COLO829 (cell line): Measurements from ENCODE around the gene TACO1.

Source experiments
- DNase-seq: peaks from one replicate; pipeline ENCODE4 v3.0.0; 2012; ENCODE audit warnings: low spot score

The TACO1 gene

DNA sequence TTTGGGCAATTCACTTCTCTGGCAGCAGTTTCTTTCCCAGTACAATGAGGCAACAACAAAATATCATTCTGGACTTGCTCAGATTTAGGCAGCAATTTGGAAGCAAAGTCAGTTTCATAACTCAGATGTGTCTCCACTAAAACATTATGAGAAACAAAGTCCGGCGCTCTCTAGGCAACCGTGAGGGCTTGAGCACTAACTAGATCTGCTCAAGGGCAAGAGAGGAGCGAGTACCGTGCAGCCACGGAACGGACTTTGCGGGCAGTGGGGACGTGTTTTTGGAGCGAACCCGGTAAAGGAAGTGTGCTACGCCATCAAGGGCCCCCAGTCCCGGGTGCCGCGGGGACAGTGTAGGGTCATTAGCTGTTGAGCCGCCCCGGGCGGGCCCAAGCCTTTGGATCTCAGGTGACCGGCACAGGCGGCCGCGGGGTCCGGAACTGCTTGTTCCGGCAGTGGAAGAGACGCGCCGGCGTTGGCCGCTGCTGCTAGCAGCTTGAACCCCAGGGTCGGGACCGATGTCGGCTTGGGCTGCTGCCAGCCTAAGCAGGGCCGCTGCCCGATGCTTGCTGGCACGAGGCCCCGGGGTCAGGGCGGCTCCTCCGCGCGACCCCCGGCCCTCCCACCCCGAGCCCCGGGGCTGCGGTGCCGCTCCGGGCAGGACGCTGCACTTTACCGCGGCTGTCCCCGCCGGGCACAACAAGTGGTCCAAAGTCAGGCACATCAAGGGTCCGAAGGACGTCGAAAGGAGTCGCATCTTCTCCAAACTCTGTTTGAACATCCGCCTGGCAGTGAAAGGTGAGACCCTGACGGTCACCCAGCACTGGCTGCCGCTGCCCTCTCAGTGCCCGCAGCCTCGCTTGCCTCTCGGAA, at the start of gene TACO1:
TACO1 (plus strand) TSS at position 327 of the 870 bp plus-strand sequence; CDS start at position 516, 189 bp downstream.
- peak; percentile 86 for DNase-seq

DNA sequence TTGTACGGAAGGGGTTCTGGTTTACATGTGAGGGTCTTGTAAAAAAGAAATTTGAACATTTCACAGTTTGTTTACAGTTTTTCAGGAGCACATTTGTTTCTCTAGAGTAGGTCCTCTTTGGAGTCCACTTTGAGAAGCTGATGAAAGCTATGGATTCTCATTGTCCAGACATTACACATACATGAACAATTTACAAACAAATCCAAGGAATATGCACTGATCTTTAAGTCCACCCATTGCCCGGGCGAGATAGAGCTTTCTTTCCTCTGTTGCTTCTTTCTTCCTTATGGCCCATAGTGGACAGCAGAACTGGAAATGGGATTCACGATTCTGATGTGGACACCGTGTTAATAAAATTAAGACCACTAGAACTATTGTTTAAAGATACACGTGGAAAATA, 48.5 kb upstream of the TACO1 start:
- no peak for DNase-seq

DNA sequence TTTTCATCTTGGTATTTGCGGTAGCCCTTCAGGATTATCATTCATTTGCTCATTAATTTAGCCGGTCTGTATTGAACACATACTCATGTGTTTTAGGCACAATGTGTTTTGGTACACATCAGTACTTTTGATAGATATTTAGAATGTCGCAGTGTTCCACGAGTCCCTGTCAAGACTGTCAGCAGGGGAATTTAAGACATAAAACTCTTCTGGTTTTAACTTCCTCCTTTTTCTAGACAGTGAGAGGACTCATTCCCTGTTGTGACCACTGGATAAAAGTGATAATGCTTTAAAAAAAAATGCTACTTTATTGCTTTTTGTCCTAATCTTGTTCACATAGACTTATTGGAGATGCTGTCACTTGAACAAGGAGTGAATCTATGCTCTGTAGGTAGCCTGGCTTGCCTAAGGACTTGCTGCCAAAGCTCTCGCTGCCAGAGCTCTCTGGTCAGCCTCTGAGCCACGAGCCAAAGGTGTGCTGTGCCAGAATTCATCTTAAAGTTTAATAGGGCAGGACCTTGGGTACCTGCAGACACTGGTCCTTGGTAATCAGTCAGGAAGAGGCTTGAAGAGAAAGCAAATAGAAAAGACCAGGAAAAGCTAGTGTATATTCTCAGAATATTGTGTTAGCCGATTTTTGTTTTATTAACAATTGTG, 45.1 kb upstream of the TACO1 start:
- DNase-seq: no peak

DNA sequence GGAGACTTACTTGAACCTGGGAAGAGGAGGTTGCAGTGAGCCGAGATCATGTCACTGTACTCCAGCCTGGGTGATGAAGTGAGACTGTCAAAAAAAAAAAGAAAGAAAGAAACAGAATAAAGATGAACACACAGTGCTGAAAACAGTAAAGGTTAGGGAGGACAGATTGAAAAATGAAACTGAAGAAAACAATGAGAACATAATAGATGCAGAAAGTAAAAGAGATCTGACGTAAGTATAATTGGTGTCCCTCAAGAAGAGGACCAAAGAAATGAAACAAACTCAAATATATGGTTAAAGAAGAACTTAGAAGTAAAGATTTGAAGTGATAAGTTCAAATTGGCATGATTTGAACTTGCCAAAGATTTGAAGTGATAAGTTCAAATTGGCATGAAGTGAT, 43.3 kb upstream of the TACO1 start:
- DNase-seq: no peak

DNA sequence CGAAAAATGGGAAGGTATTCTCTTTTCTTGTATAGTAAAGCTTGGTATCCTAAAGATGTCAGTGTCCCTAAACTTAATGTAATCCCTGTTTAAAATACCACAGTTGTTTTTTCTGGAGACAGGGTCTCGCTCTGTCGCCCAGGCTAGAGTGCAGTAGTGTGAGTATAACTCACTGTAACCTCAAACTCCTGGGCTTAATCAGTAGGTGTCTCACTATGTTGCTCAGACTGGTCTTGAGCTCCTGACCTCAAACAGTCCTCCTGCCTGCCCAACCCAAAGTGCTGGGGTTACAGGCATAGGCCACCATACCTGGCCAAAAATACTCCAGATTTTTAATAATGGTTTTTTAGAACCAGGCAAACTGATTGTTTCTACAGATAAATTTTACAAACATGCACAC, 42.3 kb upstream of the TACO1 start:
- no peak for DNase-seq

DNA sequence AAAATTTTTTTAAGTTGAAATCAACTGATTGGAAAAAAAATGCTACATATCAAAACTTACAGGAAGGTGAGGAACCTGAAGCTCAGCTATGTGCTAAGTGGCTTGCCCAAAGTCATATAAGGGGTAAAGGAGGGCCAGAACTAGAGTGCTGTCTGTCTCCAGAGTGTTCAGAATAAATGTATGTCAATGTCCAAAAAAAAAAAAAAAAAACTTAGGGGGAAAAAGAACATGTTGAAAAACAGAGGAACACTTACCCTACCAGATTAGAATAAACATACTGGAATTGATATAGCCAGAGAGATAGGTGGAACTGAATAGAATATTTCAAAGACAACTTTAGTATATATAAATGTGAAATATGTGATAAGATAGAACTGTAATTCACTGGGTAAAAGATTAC, 38.9 kb upstream of the TACO1 start:
- no peak for DNase-seq

DNA sequence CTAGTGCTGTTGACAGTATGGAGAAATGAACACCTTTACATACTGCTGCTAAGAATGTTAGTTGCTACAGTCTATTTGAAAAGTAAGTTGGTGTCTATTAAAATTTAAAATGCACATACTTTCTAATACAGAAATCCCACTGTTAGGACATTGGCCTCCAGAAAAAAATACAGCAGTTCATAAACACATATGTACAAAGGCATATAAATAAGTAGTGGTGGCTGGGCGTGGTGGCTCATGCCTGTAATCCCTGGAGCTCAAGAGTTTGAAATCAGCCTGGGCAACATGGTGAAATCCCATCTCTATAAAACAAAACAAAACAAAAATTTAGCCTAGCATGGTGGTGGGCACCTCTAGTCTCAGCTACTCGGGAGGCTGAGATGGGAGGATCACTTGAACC, 37.4 kb upstream of the TACO1 start:
- DNase-seq: no peak

DNA sequence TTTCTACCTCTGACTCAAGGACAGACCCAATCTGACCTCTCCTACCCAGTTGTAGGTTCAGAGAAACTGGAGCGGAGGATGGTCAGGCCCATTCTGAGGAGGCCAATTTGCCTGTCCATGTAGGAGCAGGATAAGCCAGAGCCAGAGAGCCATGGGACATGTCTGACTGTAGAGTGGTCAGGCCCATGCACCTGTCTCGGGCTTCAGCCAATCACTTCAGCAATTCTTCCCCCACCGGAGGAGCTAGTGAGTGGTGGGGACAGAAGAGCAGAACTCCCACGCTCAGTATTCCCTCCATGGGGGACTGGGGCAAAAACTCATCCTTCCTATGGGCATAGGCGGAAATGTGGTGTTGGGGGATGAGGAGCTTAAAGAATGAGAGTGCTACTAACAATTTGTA, 36.1 kb upstream of the TACO1 start:
- DNase-seq: no peak

DNA sequence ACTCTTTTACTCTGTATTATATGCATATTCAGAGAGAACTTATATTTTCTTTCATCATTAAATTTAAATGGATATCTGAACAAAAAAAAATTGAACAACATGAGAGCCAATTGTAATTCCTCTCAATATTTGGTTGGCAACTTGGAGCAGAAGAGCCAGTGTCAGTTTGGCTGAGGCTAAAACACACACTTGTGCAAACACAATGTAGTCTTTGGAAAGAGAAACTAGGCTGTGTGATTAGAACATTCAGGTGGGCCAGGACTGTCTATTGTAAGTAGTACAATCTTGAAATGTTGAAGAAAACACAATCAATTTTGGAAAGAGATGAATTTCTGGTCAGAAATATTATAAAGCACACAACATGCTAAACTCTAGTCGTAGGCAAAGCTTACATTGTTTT, 33.5 kb upstream of the TACO1 start:
- DNase-seq: no peak

DNA sequence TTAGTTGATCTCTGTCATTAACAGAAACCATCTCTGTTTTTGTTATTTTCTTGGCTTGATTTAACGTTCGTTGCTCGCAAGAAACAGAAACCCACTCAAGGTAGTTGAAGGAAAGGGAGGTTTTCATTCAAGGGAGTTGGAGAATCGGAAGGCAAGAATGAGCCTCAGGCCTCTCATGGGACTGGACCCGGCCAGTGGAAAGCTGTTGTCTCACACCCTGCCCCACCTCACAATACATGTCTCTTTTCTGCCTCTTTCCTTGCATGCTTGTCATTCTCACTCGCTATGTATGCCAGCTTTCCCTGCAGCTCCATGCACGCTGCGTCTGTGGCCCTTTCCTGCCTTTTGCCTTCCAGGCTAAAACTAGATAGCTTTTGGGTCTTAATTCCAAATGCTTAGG, 32.1 kb upstream of the TACO1 start:
- no peak for DNase-seq

DNA sequence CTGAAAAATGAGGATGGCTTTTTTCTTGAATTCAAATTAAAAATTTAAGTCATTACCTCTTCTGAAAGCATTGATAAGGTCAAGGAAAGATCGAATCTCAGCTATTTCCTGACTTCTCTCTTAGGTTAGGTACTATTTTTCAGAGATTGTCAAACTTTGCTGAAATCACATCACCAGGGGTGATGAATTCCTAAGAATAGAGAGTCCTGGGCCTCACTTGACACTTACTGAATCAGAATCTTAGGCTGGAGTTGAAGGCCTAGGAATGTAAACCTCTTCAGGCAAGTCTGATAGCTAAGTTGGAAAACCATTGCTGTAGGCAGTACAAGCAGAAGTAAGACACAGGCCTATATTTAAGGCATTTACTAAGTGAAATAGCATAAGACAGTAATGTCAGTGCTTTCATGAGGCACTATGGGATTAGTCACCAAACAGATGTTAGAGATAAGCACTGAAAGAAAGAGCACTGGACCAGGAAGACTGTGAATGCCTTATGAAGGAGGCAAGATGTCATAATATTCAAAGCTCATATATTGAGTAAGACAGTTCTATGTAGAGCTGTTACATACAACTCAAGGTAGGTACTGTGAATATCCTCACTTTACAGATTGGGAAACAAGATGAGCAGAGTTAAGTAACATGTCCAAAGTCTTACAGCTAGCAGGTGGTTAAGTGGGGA, 28.9 kb upstream of the TACO1 start:
- peak; percentile 47 for DNase-seq

DNA sequence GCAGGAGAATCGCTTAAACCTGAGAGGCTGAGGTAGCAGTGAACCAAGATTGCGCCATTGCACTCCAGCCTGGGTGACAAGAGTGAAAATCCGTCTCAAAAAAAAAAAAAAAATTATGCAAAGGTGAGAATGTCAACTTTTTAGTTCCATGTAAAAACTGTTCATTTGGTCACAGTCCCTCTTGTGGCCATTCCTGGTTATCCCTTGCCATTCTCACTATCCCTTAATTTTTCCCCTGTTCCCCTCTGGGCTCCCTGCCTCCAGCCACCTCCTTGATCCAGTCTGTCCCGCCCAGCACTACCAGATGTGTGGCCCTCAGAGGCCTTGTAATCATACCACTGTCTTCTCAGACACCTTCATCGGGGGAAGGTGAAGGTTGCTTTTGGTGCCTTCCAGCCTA, 27.1 kb upstream of the TACO1 start:
- no peak for DNase-seq

DNA sequence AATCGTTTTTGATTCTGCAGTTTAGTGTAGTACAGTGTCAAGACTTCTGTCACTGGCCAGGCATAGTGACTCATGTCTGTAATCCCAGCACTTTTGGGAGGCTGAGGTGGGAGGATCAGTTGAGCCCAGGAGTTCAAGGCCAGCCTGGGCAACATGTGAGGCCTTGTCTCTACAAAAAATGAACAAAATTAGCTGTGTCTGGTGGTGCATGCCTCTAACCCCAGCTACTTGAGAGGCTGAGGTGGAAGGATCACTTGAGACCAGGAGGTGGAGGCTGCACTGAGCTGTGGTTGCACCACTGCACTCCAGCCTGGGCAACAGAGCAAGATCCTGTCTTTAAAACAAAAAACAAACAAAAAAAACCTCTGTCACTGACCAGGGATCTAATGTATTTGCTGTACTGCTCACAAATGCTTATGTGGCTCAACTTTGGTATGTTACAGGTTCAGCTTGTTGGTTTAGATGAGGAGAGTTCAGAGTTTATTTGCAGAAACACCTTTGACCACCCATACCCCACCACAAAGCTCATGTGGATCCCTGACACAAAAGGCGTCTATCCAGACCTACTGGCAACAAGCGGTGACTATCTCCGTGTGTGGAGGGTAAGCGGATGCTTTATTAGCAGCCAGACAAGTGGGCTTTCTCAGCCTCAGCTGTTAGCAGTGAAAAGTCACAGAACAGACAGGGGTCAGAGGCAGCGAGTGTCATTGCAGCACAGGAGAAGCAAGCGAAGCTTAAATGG, 22.5 kb upstream of the TACO1 start:
- DNase-seq: no peak

DNA sequence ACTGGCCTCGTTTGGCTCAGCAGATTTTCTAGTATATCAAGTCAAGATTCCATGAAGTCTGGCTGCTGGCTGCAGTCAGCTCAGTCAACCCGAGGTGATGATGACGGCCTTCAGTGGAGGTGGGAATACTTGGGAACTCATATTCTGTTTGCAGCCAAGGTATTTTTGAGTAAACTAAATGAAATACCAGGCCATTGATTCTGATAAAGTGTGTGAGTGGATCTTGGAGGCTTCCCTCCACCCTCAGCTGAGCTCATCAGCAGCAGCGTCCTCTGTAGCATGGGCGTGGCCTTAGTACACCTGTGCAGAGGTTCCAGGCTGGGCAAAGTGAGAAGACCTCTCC, 22.0 kb upstream of the TACO1 start:
- no peak for DNase-seq

DNA sequence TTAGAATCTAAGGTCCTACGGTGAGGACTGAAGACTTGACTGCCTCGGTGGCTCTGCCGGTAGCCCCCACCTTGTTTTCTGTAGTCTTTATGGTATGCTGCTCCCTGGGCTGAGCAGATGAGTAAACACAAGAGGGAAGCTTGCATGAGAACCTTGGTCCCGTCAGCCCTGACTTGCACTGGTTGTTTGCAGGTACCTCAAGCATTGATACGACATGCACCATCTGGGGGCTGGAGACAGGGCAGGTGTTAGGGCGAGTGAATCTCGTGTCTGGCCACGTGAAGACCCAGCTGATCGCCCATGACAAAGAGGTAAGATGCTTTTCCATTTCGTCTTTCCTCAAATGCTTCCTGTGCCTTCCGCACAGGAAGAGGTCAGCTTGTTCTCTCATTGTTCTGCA, 21.1 kb upstream of the TACO1 start:
- no peak for DNase-seq

DNA sequence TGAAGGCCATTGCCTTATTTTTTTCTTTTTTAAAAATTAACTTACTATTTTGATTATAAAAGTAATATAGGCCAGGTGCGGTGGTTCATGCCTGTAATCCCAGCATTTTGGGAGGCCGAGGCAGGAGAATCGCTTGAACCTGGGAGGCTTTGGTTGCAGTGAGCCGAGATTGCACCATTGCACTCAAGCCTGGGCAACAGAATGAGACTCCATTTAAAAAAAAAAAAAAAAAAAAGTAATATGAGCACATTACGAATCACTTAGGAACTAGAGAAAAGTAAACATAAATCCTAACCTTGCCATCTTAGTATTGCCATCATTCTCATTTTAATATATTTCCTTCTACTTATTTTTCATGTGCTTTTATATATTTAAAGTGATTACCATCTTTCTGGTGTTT, 12.9 kb upstream of the TACO1 start:
- no peak for DNase-seq

DNA sequence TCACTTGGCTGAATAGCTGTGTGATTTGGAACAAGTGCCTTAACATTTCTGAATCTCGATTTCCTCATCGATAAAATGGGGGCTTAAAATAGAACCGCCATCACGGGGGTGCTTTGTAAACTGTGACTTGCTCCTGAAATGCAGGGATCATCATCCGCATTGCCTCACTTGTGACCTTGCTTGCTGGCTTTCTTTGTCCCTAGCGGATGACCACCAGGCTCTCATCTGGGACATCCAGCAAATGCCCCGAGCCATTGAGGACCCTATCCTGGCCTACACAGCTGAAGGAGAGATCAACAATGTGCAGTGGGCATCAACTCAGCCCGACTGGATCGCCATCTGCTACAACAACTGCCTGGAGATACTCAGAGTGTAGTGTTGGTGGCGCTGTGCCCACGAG, 11.9 kb upstream of the TACO1 start:
- no peak for DNase-seq

DNA sequence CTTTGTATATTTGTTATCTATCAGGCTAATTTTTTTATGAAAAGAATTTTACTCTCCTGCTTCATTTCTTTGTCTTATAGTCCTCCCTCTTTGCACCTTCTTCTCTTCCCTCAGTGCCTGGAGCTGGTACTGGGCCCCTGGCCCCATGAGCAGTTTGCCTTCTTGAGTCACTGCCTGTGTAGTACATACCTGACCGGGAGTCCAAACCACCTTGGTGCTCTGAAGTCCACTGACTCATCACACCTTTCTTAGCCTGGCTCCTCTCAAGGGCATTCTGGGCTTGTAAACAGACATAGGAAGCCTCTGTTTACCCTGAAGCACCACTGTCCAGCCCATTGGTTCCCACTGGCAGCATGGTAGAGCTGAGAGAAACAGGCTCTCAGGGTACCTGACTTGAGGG, 11.0 kb upstream of the TACO1 start:
- DNase-seq: no peak

DNA sequence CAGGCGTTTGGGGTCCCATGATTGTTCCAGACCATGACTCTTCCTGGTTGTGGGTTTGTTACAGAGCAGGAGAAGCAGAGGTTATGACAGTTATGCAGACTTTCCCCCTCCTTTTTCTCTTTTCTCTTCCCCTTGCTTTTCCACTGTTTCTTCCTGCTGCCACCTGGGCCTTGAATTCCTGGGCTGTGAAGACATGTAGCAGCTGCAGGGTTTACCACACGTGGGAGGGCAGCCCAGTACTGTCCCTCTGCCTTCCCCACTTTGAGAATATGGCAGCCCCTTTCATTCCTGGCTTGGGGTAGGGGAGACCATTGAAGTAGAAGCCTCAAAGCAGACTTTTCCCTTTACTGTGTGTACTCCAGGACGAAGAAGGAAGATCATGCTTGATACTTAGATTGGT, 7.9 kb upstream of the TACO1 start:
- no peak for DNase-seq

DNA sequence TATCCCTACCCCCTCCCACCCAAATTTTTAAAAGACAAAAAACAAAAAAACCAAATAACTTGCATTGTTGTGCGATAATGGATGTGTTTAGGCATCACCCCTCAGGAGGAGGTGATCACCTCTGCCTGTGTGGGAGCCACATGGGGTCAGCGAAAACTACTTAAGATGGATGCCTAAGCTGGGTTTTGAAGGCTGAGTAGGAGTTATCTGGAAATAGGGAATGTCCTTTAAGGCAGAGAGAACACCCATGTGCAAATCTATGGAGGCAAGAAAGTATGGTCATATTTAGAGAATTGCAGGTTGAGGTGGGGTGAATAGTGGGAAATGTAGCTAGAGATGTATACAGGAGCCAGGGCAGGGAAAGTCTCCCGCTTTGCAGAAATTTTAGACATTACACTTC, 5.6 kb upstream of the TACO1 start:
- DNase-seq: no peak

DNA sequence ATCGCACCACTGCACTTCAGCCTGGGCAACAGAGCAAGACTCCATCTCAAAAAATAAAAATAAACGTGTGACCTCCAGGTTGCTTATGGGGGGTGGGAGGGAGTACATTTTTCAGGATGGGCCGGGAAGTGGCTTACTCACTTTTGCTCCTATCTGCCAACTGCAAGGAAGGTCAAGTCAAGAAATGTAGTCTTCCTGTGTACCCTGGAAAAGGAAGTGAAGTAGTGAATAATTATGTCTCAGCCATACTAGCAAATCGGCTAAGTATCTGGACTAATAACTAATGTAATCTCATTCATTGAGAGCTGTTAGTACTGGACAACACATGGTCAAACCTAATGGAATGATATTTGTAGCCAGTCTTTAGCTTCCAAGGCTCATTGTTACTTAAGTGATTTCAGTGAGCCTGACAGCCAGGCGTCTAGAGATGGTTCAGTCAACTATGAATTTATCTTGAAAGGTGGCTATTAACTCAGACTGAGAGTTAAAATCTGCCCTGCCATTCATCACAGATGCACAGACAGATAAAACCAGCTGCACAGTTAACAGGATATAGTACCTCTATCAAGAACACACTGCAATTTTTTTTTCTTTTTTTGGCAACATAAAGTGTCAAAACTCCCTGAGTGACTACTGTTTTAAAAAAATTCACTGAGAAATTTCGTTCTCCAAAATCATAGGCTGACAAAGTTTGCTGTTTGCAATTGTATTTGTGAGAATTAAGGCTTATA, 3.7 kb upstream of the TACO1 start:
- no peak for DNase-seq

DNA sequence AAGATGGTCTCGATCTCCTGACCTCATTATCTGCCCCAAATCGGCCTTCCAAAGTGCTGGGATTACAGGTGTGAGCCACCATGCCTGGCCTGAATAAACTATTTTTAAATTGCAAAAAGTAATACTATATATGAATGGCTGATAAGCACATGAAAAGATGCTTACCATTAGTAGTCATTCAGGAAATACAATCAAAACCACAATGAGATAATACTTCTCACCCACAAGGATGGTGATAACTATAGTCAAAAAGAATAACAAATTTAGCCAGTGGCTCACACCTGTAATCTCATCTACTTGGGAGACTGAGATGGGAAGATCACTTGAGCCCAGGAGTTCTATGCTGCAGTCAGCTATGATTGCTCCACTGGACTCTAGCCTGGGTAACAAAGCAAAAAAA, 2.4 kb upstream of the TACO1 start:
- DNase-seq: no peak
